Measurements from ENCODE around the gene MPG. TPM values are rescaled to one million over a fixed set of nuclear protein-coding genes. Genes with fewer than 3 reads are reported as not detected.
A peak's percentile ranks its signal among the peaks of the same experiment; 100 is the strongest.

Gene MPG
- total and polyA plus RNA-seq, 2 donors from 2014 or later, result 40.8 to 54.3 TPM

DNA sequence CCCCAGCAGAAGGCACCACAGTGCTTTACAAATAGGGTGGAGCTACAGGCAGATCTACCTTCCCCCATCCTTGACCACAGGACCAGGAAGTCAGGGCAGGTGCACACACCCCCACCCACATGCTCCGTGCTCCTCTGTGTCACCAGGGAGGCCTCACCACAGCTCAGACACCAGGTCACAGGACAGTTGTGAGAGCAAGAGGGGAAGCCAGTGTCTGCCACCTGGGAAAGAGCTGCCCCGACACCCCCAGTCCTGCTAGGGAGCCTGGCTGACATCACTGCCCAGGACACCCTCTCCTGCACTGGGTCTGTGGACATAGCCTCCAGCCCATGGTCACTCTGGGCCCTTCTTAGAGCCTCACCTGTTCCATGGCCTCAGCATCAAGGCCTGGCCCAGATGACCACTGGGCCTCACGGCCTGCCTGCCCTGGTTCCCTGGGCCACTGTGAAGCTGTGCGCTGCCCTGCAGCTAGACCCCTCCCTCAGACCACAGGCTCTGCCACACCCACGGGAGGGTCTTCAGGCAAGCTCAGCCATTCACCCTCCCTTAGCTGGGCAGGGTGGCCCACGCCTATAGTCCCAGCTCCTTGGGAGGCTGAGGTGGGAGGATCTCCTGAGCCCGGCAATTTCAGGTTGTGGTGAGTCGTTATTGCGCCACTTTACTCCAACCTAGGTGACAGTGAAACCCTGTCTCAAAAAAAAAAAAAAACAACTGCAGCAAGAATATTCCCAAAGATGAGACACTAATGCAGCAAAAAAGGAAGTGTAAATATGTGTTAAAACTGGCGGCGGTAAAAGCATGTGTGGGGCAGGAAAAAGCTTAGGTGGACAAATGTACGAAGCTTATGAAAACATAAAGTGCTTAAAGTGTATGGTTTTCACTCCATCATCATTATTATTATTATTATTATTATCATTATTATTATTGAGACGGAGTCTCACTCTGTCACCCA lies 38.8 kb upstream of the MPG start:
- Histone ChIP-seq H3K4me3 (ENCODE audit: low read length in 3 of 3) (no peak overlapping the region), H3K4me1 (ENCODE audit: control insufficient read depth in 2 of 3, insufficient read depth in 2 of 3, low read depth in 1 of 3, low read length in 3 of 3) (no peaks in the 10 kb centered on the region), H3K27me3 (ENCODE audit: control insufficient read depth, insufficient read depth, low read length) (no peaks in the 10 kb centered on the region), H3K9me3 (ENCODE audit: control insufficient read depth in 2 of 3, insufficient read depth in 1 of 3, low read length in 3 of 3) (no peaks in the 10 kb centered on the region), H3K9ac (ENCODE audit: low read length in 3 of 3) (no peak overlapping the region), H3K27ac (ENCODE audit: low read depth in 2 of 2, low read length in 2 of 2) (no peak overlapping the region), H3K36me3 (ENCODE audit: control insufficient read depth in 2 of 3, insufficient read depth in 3 of 3, low read length in 3 of 3) (no peaks in the 10 kb centered on the region)
- DNase-seq (peak in 2 of 5 donors; percentile 29 to 84), FAIRE-seq (no peak)
- intact Hi-C loops (cut with DNase I), result no loop called here
- TF ChIP-seq, protein P1, sequence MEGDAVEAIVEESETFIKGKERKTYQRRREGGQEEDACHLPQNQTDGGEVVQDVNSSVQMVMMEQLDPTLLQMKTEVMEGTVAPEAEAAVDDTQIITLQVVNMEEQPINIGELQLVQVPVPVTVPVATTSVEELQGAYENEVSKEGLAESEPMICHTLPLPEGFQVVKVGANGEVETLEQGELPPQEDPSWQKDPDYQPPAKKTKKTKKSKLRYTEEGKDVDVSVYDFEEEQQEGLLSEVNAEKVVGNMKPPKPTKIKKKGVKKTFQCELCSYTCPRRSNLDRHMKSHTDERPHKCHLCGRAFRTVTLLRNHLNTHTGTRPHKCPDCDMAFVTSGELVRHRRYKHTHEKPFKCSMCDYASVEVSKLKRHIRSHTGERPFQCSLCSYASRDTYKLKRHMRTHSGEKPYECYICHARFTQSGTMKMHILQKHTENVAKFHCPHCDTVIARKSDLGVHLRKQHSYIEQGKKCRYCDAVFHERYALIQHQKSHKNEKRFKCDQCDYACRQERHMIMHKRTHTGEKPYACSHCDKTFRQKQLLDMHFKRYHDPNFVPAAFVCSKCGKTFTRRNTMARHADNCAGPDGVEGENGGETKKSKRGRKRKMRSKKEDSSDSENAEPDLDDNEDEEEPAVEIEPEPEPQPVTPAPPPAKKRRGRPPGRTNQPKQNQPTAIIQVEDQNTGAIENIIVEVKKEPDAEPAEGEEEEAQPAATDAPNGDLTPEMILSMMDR (IDR thresholded peaks at IDR 0.05; ENCODE audit: borderline replicate concordance, extremely low read depth, insufficient read depth), result no peak

DNA sequence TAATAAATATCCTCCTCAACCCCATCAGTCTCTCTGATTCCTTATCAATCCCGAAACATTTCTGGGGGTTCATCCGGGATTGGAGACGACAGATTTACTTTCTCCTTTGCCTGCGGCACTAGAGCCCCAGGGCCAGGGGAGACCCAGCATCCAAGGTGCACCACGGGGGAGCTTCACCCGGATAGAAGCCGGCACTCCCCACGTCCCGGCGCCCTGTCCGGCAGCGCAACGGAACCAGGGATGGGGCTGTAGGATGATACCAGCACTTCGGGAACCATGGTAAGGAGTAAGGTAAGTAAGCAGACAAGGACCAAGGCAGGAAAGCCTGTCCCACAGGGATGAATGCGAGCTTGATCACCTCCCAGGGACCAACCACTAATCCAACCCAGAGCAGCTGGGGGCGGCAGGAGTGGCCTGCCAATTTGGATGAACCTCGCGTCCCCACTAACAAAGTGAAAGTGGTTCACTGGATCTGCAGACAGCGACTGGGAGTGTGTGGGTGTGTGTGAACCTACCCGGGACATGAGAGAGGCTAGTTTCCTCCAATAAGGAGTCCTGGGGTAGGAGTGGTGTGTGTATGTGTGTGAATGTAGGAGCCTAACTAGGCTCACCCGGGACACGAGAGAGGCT lies 36.5 kb upstream of the MPG start:
- DNase-seq, result no peak
- Histone ChIP-seq H3K27me3 (ENCODE audit: control insufficient read depth, insufficient read depth, low read length) (no peaks in the 10 kb centered on the region), H3K9ac (ENCODE audit: low read length in 3 of 3) (no peak overlapping the region), H3K4me1 (ENCODE audit: control insufficient read depth in 2 of 3, insufficient read depth in 2 of 3, low read depth in 1 of 3, low read length in 3 of 3) (no peaks in the 10 kb centered on the region), H3K4me3 (ENCODE audit: low read length in 3 of 3) (no peak overlapping the region), H3K27ac (ENCODE audit: low read depth in 2 of 2, low read length in 2 of 2) (no peak overlapping the region), H3K36me3 (ENCODE audit: control insufficient read depth in 2 of 3, insufficient read depth in 3 of 3, low read length in 3 of 3) (peaks cover 0 to 13% (median 0%) of the 10 kb centered on the region in 3 donors), H3K9me3 (ENCODE audit: control insufficient read depth in 2 of 3, insufficient read depth in 1 of 3, low read length in 3 of 3) (no peaks in the 10 kb centered on the region)
- no peak for FAIRE-seq
- intact Hi-C loops (cut with DNase I), result no loop called here
- TF ChIP-seq, protein P1 (IDR thresholded peaks at IDR 0.05; ENCODE audit: borderline replicate concordance, extremely low read depth, insufficient read depth), result no peak

DNA sequence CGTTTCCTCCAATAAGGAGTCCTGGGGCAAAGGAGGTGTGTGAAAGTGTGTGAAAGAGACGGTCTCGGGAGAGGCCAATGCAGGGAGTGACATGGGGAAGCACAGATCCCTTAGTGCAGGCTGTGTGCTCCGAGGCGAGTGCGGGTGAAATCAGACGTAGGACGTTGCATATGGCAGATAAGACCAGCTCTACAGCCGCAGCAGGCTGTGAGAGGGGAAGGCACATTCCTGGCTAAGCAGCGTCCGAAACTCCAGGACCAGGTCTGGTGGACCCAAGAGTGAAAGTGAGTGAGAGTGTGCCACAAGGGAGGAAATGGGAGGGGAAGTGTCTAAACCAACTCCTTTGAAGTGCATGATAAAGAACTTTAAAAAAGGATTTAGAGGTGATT lies 36.0 kb upstream of the MPG start:
- H3K27ac ChIP-seq (ENCODE audit: low read depth in 2 of 2, low read length in 2 of 2), result no peak overlapping the region
- intact Hi-C loops (cut with DNase I), result no loop called here
- no peak for DNase-seq
- peaks cover under 1 to 14% (median under 1%) of the 10 kb centered on the region in 3 donors for H3K36me3 ChIP-seq (ENCODE audit: control insufficient read depth in 2 of 3, insufficient read depth in 3 of 3, low read length in 3 of 3)
- no peaks in the 10 kb centered on the region for H3K27me3 ChIP-seq (ENCODE audit: control insufficient read depth, insufficient read depth, low read length)
- no peak for FAIRE-seq
- H3K4me3 ChIP-seq (ENCODE audit: low read length in 3 of 3), result no peak overlapping the region
- no peaks in the 10 kb centered on the region for H3K4me1 ChIP-seq (ENCODE audit: control insufficient read depth in 2 of 3, insufficient read depth in 2 of 3, low read depth in 1 of 3, low read length in 3 of 3)
- TF ChIP-seq, protein P1 (IDR thresholded peaks at IDR 0.05; ENCODE audit: borderline replicate concordance, extremely low read depth, insufficient read depth), result no peak
- no peak overlapping the region for H3K9ac ChIP-seq (ENCODE audit: low read length in 3 of 3)
- no peaks in the 10 kb centered on the region for H3K9me3 ChIP-seq (ENCODE audit: control insufficient read depth in 2 of 3, insufficient read depth in 1 of 3, low read length in 3 of 3)
